K562 (cell line): Measurements from ENCODE around the gene AMN1. TPM values are rescaled to one million over a fixed set of nuclear protein-coding genes. Genes with fewer than 3 reads are reported as not detected.

ENCODE experiments used
- ATAC-seq: fragments of 200-7000 bp; cut with Tn5 transposase; 3 replicates; pipeline ENCODE4 v1.9.1; 2020; ENCODE audit warnings: moderate library complexity
- BruUV-seq: library from RNA; stranded (reverse); fragments of 400-500 nt; replicated peaks from 2 replicates; lab custom pipeline; 2021; lab: Mats Ljungman, UMichigan
- CTCF ChIA-PET: fragments of 300-600 bp; formaldehyde crosslinking; extraction: SDS; loops from one replicate; lab custom pipeline; 2021; ENCODE audit warnings: low intra/inter-chr PET ratio; lab: Yijun Ruan, JAX
- POLR2A ChIA-PET: fragments of 300-600, 350-650 bp; sonication (Branson Sonifier 250); formaldehyde crosslinking; extraction: SDS; loops from one replicate; lab custom pipeline; 2021; ENCODE audit warnings: antibody characterized with exemption, inconsistent platforms; lab: Yijun Ruan, JAX
- DNase-seq, 4 experiments: peaks; one replicate each; pipeline versions ENCODE4 v3.0.0 to v3.0.0-alpha.2; 2011 to 2018; ENCODE audit warnings: low spot score in 3 of 4, mixed read lengths in 3 of 4; ENCODE audit errors: extremely low read depth in 1 of 4
- FAIRE-seq: peaks from 2 replicates; lab custom pipeline; 2011; peaks lifted over from hg19 to GRCh38; lab: Jason Lieb, UNC
- H2AFZ ChIP-seq: 2 replicates; pipeline ENCODE4 v1.6.0; 2011; ENCODE audit warnings: low read depth, low read length, control low read depth, inconsistent platforms
- H3K27ac ChIP-seq: fragments of 200-600 bp; 3 replicates; pipeline ENCODE4 v1.8.0; 2011; ENCODE audit warnings: low read depth, mild to moderate bottlenecking, control low read depth, inconsistent platforms, low read length, moderate library complexity, mixed read lengths; ENCODE audit errors: extremely low read depth
- H3K27me3 ChIP-seq, 2 experiments: fragments of 300-600 bp in 1 of 2; 2 replicates in 1 of 2; 3 replicates in 1 of 2; pipeline versions ENCODE4 v1.6.0 to v1.8.0; 2011; ENCODE audit warnings: inconsistent platforms in 2 of 2, low read length in 2 of 2, mild to moderate bottlenecking in 1 of 2, mixed read lengths in 1 of 2, moderate library complexity in 1 of 2; ENCODE audit not compliant: control insufficient read depth in 2 of 2, insufficient read depth in 2 of 2
- H3K36me3 ChIP-seq: fragments of 300-600 bp; 3 replicates; pipeline ENCODE4 v1.8.0; 2011; ENCODE audit warnings: mild to moderate bottlenecking, low read length, inconsistent platforms; ENCODE audit not compliant: control insufficient read depth, insufficient read depth
- H3K4me1 ChIP-seq, 2 experiments: fragments of 200-600 bp in 1 of 2; replicated peaks in 1 of 2; 2 replicates in 1 of 2; 3 replicates in 1 of 2; pipeline versions ENCODE4 v1.5.1 to v1.8.0; 2011; ENCODE audit warnings: inconsistent platforms in 2 of 2, low read length in 2 of 2, mild to moderate bottlenecking in 1 of 2, mixed read lengths in 1 of 2, moderate library complexity in 1 of 2; ENCODE audit not compliant: control insufficient read depth in 2 of 2, insufficient read depth in 2 of 2
- H3K4me2 ChIP-seq: 2 replicates; pipeline ENCODE4 v1.6.1; 2011; ENCODE audit warnings: low read length, control low read depth, inconsistent platforms, mixed read lengths; ENCODE audit not compliant: insufficient read depth
- H3K4me3 ChIP-seq: fragments of 200-600 bp; sonication (generic), shearing (Covaris generic); 2 replicates; pipeline ENCODE4 v1.5.1; 2016; ENCODE audit warnings: control low read depth, inconsistent platforms
- H3K79me2 ChIP-seq: fragments of 200-600 bp; 3 replicates; pipeline ENCODE4 v1.8.0; 2011; ENCODE audit warnings: low read length, inconsistent platforms; ENCODE audit not compliant: control insufficient read depth, insufficient read depth
- H3K9ac ChIP-seq, 2 experiments: 2 replicates each; pipeline versions ENCODE4 v1.6.0 to v1.6.1; 2011; ENCODE audit warnings: low read depth in 2 of 2, low read length in 2 of 2, control low read depth in 1 of 2, inconsistent platforms in 1 of 2, mild to moderate bottlenecking in 1 of 2, mixed read lengths in 1 of 2; ENCODE audit not compliant: insufficient read depth in 1 of 2
- H3K9me1 ChIP-seq: one replicate; pipeline ENCODE4 v1.6.0; 2011; ENCODE audit warnings: inconsistent platforms, mild to moderate bottlenecking, low read length, moderate library complexity; ENCODE audit not compliant: control insufficient read depth, insufficient read depth
- H3K9me3 ChIP-seq: replicated peaks from 2 replicates; pipeline ENCODE4 v1.5.1; 2011; ENCODE audit warnings: low read depth, low read length, inconsistent platforms; ENCODE audit not compliant: control insufficient read depth, insufficient read depth
- H4K20me1 ChIP-seq: replicated peaks from 2 replicates; pipeline ENCODE4 v1.6.1; 2011; ENCODE audit warnings: low read length, inconsistent platforms, mixed read lengths; ENCODE audit not compliant: control insufficient read depth, insufficient read depth
- C11orf30 ChIP-seq: fragments of 450-650 bp; IDR thresholded peaks from 2 replicates; pipeline ENCODE4 v1.6.1; 2016; ENCODE audit warnings: low read depth, mild to moderate bottlenecking
- CBFA2T3 ChIP-seq: fragments of 450-650 bp; IDR thresholded peaks from 2 replicates; pipeline ENCODE4 v1.6.1; 2017
- EP400 ChIP-seq: fragments of 450-650 bp; IDR thresholded peaks from 2 replicates; pipeline ENCODE4 v1.6.1; 2017; ENCODE audit warnings: antibody characterized with exemption, mild to moderate bottlenecking, moderate library complexity
- ILF3 ChIP-seq: fragments of 450-650 bp; IDR thresholded peaks from 2 replicates; pipeline ENCODE4 v1.6.1; 2018; ENCODE audit warnings: antibody characterized with exemption, mild to moderate bottlenecking, moderate library complexity, borderline replicate concordance
- PCBP2 ChIP-seq: fragments of 200-400 bp; formaldehyde crosslinking; IDR thresholded peaks from 2 replicates; pipeline ENCODE4 v1.6.1; 2018; ENCODE audit warnings: low read length, low read depth, mild to moderate bottlenecking, moderate library complexity; ENCODE audit not compliant: poor library complexity, severe bottlenecking
- SFPQ ChIP-seq: fragments of 200-400 bp; formaldehyde crosslinking; IDR thresholded peaks from 2 replicates; pipeline ENCODE4 v1.6.1; 2017; ENCODE audit warnings: mild to moderate bottlenecking, low read depth, low read length, moderate library complexity
- ZFX ChIP-seq: sonication (generic); formaldehyde crosslinking; IDR thresholded peaks from 2 replicates; pipeline ENCODE4 v1.8.0; 2022; ENCODE audit warnings: mild to moderate bottlenecking, missing genetic modification reagents, moderate library complexity
- ZNF253 ChIP-seq: fragments of 250-450 bp; sonication (Bioruptor Pico); conservative IDR thresholded peaks from 2 replicates; pipeline ENCODE4 v1.6.1; 2021; ENCODE audit warnings: mild to moderate bottlenecking
- ZNF316 ChIP-seq: fragments of 450-650 bp; IDR thresholded peaks from 2 replicates; pipeline ENCODE4 v1.6.1; 2016
- WGBS: fragments of 100-300 bp; shearing (Covaris generic); methylation state at CpG from one replicate; pipeline ENCODE4 v1.1.6; 2016; ENCODE audit warnings: low coverage, mixed read lengths; ENCODE audit not compliant: insufficient coverage; ENCODE audit errors: missing lambda C conversion rate; 5-methylcytosine and 5-hydroxymethylcytosine counted together
- in situ Hi-C: fragments of 300-500 bp; cut with MboI; formaldehyde crosslinking; loops from 4 replicates; pipeline ENCODE4 v1.15.0; 2018; ENCODE audit warnings: inconsistent platforms, mixed read lengths
- intact Hi-C: fragments of 100-400 bp; cut with micrococcal nuclease; formaldehyde crosslinking; loops from 2 replicates; pipeline ENCODE4 v1.14.2; 2022
- polyA plus RNA-seq, 8 experiments: library from polyadenylated mRNA; depleted of rRNA in 4 of 8; stranded (reverse) in 5 of 8; unstranded in 3 of 8; fragments of >200 nt; fragmentation: Nextera tagmentation in 2 of 8; fragmentation: Illumina TruSeq in 1 of 8; extraction: Ambion mirVana in 2 of 8; extraction: Trizol in 1 of 8; gene quantifications; 2 replicates each; pipeline versions ENCODE4 v1.2.1 to v1.2.3, GENCODE V29; 2011 to 2014; ENCODE audit warnings: inconsistent platforms in 1 of 8, missing spikeins in 1 of 8
- total RNA-seq, 7 experiments: library from RNA; depleted of rRNA in 6 of 7; stranded (reverse); fragments of >200 nt in 6 of 7; fragmentation: Illumina TruSeq in 2 of 7; extraction: Trizol in 2 of 7; gene quantifications; 2 replicates each; pipeline versions ENCODE4 v1.2.1 to v1.2.3, GENCODE V29; 2011 to 2021; ENCODE audit warnings: low replicate concordance in 1 of 7

The AMN1 gene
- total and polyA plus RNA-seq, 9 of the 15 experiments (the other 6 are each of a cell fraction or from before 2014, with no cell fraction given) = 5.2 to 27.6 (median 13.0) TPM

- TF ChIP-seq ILF3 (no peak), ZNF253 (no peak)
These were observed 28.2 kb upstream of the AMN1 start (continued) for GRCh38 chr12:31756977-31757420.

- CTCF ChIA-PET = no interaction called here
- TF ChIP-seq ZNF316 (peak; percentile 45), ZFX (CRISPR knock-in tag) (no peak), SFPQ (no peak), EP400 (0 out of 2 replicates have a peak, but pooled peaks have one; percentile 23), CBFA2T3 (0 out of 2 replicates have a peak, but pooled peaks have one; percentile 3), PCBP2 (no peak), C11orf30 (peak; percentile 60)
- Histone ChIP-seq H3K4me3 (no peak overlapping the region), H3K27me3 (no peaks in the 10 kb centered on the region), H3K9me3 (peaks cover 6% of the 10 kb centered on the region; the same call in 1 of the 2 replicates), H3K27ac (no peak overlapping the region), H2AFZ (no peak overlapping the region), H3K4me1 (peaks cover 3 to 24% of the 10 kb centered on the region in 2 experiments; a peak in 2 of 5 replicates), H3K79me2 (no peaks in the 10 kb centered on the region), H3K36me3 (no peaks in the 10 kb centered on the region), H3K9me1 (no peaks in the 10 kb centered on the region), H3K9ac (no peak overlapping the region), H4K20me1 (no peaks in the 10 kb centered on the region), H3K4me2 (no peak overlapping the region)
- WGBS = 60% methylated on average over 4 of the region's 4 CpGs
- intact Hi-C loops (no loop called here), in situ Hi-C loops (no loop called here)
- DNase-seq (no peak), FAIRE-seq (no peak), ATAC-seq (no peak)
- POLR2A ChIA-PET = interaction anchor here (1.7 kb wide), 1 partner anchor 23 kb away, joined by 4 read pairs; no protein-coding TSS in a partner anchor
- no TSS peak for BruUV-seq
These were observed 23.6 kb upstream of the AMN1 start for GRCh38 chr12:31752450-31752849.
